Measurements from ENCODE around the gene RAB17.
A peak's percentile ranks its signal among the peaks of the same experiment; 100 is the strongest.

RAB17 gene

GRCh38 chr2:237572021-237572741 lies 18.4 kb downstream of the RAB17 start:
- in situ Hi-C loops (cut with MboI; ENCODE audit: low sequenced_read_pairs, unreplicated experiment): loop anchor here (5.0 kb wide), 1 partner anchor 60 kb away; no protein-coding TSS in a partner anchor
- TF ChIP-seq CTCF (IDR thresholded peaks at IDR 0.05; ENCODE audit: borderline replicate concordance, control extremely low read depth, extremely low read depth, insufficient read depth, missing control alignments): peak; percentile 86
- DNase-seq (ENCODE audit: low spot score): peak; percentile 97

DNA sequence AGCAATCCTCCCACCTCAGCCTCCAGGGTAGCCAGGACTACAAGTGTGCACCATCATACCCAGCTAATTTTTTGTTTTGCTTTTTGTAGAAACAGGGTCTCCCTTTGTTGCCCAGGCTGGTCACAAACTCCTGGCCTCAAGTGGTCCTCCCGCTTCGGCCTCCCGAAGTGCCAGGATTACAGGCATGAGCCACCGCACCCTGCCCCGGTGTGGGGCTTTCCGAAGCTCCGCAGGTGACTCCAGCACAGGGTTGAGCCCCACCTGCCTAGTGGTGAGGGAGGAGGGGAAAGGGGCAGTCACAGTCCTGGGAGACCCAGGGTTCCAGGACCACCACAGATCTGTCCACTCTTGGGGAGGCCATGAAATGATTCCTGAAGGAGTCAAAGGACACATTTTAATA lies 19.0 kb downstream of the RAB17 start:
- TF ChIP-seq CTCF (IDR thresholded peaks at IDR 0.05; ENCODE audit: borderline replicate concordance, control extremely low read depth, extremely low read depth, insufficient read depth, missing control alignments): no peak
- no peak for DNase-seq (ENCODE audit: low spot score)
- in situ Hi-C loops (cut with MboI; ENCODE audit: low sequenced_read_pairs, unreplicated experiment): loop anchor here (5.0 kb wide), 1 partner anchor 59 kb away; no protein-coding TSS in a partner anchor

DNA sequence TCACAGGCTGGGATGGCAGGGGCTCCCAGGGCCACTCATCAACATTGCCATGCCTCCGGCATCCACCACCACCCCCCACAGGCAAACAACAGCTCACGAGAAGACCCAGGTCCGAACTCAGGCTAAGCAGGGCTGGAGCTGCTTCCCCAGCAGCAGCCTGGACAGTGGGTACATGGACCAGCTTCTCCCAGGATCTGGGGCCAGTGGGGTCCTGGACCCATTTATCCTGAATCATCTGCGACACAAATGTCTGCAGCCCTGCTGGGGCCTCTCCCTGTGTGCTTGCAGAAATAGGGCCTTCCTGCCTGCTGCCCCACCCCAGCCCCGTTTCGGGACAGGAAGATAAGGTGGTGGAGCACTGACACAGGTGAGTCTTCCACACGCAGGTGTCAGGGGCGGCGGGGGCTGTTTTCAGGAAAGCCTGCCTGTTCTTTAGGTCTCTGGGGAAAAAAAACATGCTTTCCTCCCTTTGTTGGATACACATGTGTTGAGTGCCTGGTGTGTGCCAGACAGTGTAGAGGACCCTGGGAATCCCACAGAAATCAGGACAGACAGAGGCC lies 19.7 kb downstream of the RAB17 start:
- no peak for TF ChIP-seq CTCF (IDR thresholded peaks at IDR 0.05; ENCODE audit: borderline replicate concordance, control extremely low read depth, extremely low read depth, insufficient read depth, missing control alignments)
- no peak for DNase-seq (ENCODE audit: low spot score)
- in situ Hi-C loops (cut with MboI; ENCODE audit: low sequenced_read_pairs, unreplicated experiment): loop anchor here (5.0 kb wide), 1 partner anchor 59 kb away; no protein-coding TSS in a partner anchor

DNA sequence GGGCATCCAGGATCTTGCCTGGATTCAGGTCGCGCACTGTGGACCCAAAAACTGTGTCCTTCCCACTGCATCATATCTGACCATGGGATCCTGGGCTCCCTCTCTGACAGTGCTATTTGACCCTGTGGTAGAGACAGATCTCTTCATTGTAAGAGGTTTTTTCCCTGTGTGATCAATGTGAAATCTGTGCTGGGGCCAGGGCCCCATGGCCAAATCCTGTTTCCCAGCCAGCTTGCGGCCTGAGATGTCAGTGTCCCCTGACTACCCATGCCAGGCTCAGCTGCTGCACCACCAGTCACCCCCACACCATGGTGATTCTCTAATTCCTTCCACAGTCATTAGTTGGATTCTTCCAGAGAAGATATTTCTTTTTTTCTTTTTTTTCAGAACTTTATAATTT lies 20.6 kb downstream of the RAB17 start:
- in situ Hi-C loops (cut with MboI; ENCODE audit: low sequenced_read_pairs, unreplicated experiment): loop anchor here (5.0 kb wide), 1 partner anchor 58 kb away; no protein-coding TSS in a partner anchor
- no peak for TF ChIP-seq CTCF (IDR thresholded peaks at IDR 0.05; ENCODE audit: borderline replicate concordance, control extremely low read depth, extremely low read depth, insufficient read depth, missing control alignments)
- DNase-seq (ENCODE audit: low spot score): no peak

GRCh38 chr2:237569041-237569440 lies 21.5 kb downstream of the RAB17 start:
- no peak for TF ChIP-seq CTCF (IDR thresholded peaks at IDR 0.05; ENCODE audit: borderline replicate concordance, control extremely low read depth, extremely low read depth, insufficient read depth, missing control alignments)
- in situ Hi-C loops (cut with MboI; ENCODE audit: low sequenced_read_pairs, unreplicated experiment): no loop called here
- no peak for DNase-seq (ENCODE audit: low spot score)

DNA sequence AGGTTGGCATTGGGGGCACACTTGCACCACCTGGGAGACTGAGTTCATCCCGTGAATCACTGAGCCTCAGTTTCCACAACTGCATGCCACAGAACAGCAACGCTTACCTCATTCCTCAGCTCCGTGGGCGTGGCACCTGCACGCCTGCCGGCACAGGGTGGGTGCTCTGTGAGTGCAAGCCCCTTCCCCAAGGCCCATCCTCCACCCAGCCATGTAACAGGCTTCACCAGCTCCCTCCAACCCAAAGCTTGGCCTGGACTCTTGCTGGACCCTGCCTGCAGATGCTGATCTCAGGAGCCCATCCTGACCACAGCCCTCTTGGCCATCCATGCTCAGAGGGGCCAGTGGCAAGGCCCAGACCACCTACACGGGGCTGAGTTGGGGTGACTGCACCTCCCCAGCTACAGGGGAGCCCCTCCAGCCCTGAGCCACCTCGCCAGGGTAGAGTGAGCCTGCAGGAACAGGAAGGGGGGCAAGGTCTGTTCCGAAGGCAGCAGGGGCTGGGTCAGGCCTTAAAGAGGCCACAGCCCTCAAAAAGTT lies 22.3 kb downstream of the RAB17 start:
- no peak for TF ChIP-seq CTCF (IDR thresholded peaks at IDR 0.05; ENCODE audit: borderline replicate concordance, control extremely low read depth, extremely low read depth, insufficient read depth, missing control alignments)
- no peak for DNase-seq (ENCODE audit: low spot score)
- in situ Hi-C loops (cut with MboI; ENCODE audit: low sequenced_read_pairs, unreplicated experiment): no loop called here

Measured in GM13976 (cell line).